Activated CD8-positive, alpha-beta memory T cell treated with anti-CD3 and anti-CD28 coated beads for 1 hour (primary cell): ENCODE results near the gene FBXL13.
"Not testable (repeated sequence)": the region's sequence is repeated elsewhere in the genome, so short reads cannot be mapped to it uniquely, and the experiment has no call there.

Source experiments
- DNase-seq, 2 donors: peaks; one replicate each; pipeline ENCODE4 v3.0.0-alpha.2; 2020; ENCODE audit warnings: low read depth in 1 of 2; ENCODE audit errors: extremely low read depth in 1 of 2

The FBXL13 gene

DNA sequence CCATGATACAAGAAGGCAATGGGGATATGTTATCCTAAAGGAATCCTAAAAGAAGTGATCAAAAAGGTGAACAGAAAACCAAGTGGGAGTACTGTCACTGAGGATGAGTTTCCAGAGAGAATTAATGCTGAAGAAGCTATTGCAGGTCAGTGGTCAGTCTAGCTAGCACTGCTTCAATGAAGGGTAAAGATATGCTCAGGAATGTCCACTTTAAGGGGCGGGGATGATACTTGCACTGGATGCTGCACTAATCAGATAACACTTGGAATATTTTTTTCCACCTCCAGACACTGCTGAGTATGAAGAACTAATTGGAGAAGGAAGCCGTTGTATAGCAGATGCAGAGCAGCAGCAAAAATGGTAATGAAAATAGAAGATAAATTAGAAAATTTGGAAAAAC is 86.5 kb downstream of the FBXL13 start:
- no peak for DNase-seq

DNA sequence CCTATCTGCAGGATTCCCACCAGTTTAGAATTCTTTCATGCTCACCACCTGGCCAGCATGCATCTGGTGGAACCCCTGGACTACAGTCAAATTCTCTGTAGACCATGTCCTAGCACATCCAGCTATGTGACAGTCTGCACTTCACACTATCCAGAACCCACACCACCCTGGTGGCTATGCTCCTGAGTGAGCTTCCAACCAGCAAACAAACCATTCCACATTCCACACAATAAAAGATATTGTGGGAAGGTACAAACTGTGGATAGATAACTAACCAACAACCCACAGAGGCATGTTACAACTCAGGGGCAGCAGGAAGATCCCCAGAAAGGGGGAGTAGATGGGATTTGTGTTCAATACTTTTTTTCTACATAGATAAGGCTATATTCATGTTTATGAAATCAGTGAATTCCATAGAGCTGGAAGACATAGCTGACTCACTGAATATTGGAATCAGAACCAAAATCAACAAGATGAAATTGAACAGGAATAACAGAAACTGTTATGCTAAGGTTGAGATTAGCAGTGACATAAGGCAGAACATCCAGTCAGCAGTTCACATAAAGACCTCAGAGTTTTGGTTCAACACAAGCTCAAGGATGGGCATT is 89.3 kb downstream of the FBXL13 start:
- DNase-seq, result no peak

DNA sequence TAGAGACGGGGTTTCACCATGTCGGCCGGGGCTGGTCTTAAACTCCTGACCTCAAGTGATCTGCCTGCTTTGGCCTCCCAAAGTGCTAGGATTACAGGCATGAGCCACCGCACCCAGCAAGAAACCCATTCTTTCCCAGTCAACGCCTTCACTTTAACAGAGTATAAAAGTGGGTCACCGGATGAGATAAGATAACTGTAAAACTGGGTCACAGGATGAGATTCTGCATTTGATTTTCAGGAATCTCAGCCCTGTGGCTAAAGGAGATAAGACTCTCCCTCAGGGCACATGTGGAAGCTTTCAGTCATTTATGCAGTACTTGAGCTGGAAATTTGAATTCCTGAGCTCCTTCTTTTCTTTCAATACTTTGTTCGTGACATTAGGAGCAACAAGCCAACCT is 91.0 kb downstream of the FBXL13 start:
- no peak for DNase-seq

DNA sequence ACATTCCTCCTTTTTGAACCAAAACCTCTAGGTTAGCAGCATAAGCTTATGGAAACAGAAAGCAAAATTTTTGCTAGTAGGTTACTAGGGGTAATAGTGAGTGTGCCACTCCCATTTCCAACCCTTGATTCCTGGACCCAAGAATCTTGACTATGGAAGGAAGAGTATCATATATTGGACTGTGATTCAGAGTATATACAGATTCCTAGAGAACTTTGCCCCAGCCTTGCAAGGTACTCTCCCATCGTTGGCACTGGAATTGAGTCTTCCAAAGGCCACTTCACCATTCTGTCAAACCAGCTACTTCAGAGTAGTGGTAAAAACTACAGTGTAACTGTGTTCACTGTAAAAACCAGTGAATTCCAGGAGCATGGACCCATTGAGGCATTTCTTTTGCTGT is 92.4 kb downstream of the FBXL13 start:
- DNase-seq, result no peak

DNA sequence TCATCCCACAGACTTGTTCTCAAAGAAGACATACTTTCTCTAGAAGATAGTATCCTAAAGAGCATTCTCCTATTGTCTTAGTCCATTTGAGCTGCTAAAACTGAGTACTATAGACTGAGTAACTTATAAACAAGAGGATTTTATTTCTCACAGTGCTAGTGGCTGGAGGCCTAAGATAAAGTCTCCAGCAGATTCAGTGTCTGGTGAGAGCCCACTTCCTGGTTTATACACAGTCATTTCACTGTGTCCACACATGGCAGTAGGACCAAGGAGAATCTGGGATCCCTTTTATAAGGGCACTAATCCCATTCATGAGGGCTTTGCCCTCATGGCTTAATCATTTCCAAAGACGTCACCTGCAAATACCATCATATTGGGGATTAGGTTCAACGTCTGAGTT is 93.1 kb downstream of the FBXL13 start:
- no peak for DNase-seq

DNA sequence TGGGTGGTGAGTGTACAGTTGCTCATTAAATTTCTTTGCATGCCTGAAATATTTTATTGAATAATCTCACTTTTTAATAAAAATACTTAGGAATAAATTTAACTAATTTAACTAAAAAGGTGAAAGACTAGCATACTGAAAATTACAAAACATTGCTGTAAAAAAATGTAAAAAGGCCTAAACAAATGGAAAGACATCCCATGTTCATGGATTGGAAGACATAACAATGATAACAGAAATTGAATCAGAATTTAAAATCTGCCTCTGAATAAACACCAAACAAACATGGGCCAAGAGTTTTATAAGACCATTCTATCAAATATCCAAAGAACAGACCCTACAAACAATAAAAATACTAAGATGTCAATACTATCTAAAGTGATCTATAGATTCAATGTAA is 94.9 kb downstream of the FBXL13 start:
- DNase-seq, result no peak

DNA sequence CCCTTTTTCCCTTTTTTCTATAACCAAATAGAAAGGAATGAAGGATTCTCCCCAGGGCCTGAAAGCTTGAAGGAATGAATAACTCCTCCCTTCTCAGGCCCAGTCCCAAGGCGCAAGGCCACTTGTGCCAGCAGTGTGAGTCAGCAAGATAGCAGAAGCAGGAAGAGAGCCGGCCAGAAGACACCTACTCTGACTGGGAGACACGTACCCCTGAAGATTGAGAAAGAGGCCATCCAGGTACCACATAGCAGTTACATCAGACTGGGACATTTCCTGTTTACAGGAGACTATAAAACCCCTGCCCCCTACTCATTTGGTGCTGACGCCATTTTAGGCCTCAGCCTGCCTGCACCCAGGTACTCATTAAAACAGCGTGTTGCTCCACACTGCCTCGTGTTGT is 96.3 kb downstream of the FBXL13 start:
- DNase-seq, result no peak

DNA sequence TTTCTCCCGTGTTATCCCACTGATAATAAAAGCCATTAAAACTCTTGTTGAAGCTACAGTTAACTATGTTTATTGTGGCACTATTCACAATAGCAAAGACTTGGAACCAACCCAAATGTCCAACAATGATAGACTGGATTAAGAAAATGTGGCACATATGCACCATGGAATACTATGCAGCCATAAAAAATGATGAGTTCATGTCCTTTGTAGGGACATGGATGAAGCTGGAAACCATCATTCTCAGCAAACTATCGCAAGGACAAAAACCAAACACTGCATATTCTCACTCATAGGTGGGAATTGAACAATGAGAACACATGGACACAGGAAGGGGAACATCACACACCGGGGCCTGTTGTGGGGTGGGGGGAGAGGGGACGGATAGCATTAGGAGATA is 97.0 kb downstream of the FBXL13 start:
- DNase-seq, result not testable (repeated sequence)

DNA sequence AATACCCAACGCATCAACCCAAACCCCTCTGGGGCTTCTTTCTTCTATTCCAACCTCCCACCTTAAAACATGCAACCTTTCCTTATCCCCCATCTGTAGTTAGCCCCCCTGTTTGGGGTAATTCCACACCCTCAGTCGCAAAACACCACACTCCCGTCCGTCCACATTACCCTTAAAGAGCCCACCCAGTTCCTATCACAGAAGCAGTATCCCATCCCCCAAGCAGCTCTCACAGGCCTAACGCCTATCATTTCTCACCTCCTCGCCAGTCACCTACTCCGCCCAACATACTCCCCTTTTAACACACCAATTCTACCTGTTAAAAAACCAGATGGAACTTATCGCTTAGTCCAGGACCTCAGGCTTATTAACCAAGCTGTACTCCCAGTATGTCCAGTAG is 98.1 kb downstream of the FBXL13 start:
- no peak for DNase-seq

DNA sequence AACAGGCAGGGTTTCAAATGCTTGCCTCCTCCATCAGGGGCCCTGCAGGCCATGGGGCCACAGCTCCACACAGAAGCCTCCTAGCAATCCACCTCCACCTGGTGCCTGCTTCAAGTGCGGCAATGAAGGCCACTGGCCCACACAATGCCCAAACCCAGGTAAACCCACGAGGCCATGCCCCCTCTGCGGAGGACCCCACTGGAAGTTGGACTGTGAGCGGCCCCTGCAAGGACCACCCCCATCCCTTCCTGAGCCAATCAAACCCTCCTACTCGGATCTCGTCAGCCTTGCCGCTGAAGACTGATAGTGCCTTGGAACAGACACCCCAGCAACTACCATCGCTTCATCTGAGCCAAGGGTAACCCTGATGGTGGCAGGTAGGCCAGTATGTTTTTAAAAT is 98.7 kb downstream of the FBXL13 start:
- DNase-seq, result no peak

DNA sequence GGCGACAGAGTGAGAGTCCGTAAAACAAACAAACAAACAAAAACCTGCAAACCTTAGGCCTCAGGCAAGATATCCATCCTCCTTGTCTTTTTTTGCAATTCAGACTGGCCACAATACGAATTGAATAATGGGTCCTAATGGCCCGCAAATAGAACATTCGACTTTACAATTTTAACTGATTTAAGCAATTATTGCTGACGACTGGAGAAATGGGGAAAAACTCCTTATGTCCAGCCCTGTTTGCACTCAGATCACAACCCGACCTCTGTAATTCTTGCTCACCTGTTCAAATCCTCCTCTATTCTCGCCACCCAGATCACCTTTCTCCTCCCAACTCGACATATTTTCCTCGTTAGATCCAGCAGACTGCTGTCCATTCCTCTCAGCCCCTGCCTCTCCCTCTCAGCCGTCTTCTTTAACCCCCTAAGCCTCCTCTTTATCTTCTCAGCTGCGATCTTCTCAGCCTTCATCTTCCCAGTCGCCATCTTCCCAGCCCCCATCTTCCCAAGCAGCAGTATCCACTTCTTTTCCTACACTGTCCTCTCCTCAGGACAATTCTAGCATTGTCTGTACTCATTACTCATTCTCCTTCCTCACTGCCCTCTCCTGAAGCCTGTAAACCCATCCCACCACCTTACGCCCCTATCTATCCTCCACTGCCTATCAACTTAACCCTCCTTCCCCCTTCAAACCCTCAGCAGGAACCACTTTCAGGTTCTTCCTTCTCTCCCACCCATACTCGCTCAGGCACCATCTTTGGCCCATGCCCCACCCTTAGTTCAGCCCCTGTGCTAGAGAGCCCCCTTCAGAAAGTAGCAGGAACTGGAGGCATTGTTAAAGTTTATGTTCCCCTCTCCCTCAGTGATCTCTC is 100.0 kb downstream of the FBXL13 start:
- DNase-seq, result no peak

DNA sequence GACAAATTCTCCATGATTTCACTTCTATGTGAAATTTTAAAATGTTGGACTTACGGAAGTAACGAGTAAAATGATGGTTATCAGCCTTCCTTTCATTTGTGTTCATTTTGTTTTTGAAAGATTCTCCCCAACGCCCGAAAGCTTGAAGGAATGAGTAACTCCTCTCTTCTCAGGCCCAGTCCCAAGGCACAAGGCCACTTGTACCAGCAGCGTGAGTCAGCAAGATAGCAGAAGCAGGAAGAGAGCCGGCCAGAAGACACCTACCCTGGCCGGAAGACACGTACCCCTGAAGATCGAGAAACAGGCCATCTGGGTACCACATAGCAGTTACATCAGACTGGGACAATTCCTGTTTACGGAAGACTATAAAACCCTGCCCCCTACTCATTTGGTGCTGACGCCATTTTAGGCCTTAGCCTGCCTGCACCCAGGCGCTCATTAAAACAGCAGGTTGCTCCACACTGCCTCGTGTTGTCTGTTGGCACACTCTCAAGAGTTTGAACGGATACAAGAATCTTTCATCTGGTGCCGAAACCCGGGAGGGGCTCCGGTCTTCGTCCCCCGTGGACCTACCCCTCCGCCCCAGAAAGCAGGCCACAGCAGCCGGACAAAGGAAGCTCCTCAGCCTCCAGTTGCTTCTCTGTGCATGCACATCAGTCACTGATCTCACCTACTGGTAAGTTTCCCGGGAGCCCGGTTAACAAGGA is 101.3 kb downstream of the FBXL13 start:
- no peak for DNase-seq

DNA sequence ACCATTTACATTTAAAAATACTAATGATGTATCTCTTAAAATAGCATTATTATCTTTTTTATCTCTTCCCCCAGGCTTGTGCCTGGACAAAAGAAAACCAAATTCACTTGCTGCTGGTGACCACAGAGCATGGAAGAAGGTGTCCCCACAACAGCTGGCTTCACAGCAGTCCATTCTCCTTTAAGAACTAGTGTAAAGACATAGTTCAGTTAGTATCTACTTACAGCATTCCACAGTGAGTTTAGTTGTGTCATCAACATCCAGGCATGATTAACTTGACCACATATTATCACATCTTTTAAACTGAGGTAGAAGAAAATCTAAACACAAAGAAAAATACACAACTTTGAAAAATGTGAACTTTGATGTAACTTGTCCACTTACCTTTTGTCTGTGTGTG is 106.8 kb downstream of the FBXL13 start:
- no peak for DNase-seq

DNA sequence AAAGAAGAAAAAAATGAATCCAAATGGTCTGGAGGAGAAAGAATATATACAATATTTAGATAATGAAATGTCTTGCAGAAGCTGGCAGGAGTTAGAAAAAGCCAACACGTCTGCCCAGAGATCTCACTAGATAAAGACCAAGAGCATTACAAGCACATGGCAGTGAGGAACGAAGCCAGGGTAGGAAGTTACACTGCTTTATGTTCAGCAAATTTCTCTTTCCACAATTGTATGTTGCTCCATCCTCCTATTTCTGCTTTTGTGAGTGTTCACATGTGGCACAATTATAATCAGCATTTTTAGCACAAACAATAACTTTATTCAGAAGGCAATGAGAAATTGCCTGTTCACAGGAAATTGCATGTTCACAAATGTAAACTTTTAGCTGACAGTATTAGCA is 108.1 kb downstream of the FBXL13 start:
- DNase-seq, result no peak

DNA sequence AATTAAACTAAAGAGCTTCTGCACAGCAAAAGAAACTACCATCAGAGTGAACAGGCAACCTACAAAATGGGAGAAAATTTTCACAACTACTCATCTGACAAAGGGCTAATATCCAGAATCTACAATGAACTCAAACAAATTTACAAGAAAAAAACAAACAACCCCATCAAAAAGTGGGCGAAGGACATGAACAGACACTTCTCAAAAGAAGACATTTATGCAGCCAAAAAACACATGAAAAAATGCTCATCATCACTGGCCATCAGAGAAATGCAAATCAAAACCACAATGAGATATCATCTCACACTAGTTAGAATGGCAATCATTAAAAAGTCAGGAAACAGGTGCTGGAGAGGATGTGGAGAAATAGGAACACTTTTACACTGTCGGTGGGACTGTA is 112.6 kb downstream of the FBXL13 start:
- not testable (repeated sequence) for DNase-seq

DNA sequence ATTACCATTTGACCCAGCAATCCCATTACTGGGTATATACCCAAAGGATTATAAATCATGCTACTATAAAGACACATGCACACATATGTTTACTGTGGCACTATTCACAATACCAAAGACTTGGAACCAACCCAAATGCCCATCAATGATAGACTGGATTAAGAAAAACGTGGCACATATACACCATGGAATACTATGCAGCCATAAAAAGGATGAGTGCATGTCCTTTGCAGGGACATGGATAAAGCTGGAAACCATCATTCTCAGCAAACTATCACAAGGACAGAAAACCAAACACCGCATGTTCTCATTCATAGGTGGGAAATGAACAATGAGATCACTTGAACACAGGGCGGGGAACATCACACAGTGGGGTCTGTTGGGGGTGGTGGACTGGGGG is 116.6 kb downstream of the FBXL13 start:
- not testable (repeated sequence) for DNase-seq

DNA sequence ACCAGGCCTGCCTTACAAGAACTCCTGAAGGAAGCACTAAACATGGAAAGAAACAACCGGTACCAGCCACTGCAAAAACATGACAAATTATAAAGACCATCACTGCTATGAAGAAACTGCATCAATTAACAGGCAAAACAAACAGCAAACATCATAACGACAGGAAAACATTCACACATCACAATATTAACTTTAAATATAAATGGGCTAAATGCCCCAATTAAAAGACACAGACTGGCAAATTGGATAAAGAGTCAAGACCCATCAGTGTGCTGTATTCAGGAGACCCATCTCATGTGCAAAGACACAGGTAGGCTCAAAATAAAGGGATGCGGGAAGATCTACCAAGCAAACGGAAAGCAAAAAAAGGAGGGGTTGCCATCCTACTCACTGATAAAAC is 120.2 kb downstream of the FBXL13 start:
- DNase-seq, result not testable (repeated sequence)

DNA sequence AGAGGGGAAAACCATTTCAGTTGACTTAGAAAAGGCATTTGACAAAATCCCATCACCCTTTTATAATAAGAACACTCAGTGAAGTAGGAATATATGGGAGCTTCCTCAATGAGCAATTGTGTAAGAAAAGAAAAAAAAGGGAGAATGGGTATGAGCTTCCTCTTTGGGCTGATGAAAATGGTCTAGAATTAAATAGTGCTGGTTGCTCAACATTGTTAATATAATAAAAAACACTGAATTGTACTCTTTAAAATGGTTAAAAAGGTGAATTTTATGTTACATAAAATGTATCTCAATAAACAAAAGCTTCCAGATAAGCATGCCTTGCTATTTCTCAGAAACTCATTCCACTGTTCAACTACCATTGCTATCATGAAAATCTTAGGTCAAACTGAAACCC is 121.2 kb downstream of the FBXL13 start:
- DNase-seq, result no peak

DNA sequence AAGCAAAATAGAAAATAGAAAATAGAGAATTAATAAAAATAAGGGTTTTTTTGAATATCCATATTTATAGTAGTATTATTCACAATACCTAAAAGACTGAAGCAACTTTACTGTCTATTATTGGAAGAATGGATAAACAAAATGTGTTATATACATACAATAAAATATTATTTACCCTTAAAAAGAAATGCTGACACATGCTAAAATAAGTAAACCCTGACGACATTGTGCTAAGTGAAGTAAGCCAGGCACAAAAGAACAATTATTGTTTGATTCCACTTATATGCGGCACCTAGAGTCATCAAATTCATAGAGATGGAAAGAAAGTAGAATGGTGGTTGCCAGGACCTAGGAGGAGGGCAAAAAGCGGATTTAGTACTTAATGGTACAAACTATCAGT is 122.8 kb downstream of the FBXL13 start:
- DNase-seq, result no peak

DNA sequence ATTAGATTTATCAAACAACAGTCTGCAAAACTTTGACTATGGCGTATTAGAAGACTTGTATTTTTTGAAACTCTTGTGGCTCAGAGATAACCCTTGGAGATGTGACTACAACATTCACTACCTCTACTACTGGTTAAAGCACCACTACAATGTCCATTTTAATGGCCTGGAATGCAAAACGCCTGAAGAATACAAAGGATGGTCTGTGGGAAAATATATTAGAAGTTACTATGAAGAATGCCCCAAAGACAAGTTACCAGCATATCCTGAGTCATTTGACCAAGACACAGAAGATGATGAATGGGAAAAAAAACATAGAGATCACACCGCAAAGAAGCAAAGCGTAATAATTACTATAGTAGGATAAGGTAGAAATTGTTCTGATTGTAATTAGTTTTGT is 130.4 kb downstream of the FBXL13 start:
- DNase-seq, result no peak

DNA sequence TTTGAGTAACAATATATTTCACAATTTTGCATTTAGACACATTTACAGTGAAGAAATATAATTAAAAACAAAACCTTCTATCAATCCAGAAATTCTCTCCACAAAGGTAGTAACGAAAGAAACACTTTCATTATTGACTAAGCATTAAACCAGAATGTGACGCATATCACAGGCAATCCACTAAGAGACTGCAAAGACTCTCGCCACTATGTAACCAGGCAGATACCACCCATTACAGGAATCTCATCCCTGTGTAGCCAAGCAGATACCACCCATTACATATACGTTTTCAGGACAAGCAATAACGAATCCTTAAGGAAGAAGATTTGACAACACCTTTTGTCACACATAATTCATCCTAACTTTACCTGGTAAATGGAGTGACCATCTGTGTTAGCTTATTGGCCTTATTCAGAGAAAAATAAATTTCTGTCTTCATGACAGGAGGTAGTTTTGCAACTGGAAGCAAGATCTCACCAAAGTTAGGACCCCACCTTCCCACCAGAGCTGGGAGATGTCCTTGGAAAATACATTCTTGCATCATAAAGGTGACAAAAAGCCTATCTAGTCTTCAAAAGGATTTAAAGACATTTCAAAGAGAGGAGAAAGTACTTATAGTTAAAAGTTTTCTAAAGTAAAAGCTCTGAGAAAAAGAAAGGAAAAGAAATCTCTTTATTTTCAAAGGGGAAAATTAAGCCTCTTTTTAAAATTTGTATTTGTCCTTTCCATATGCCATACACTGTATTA is 131.0 kb downstream of the FBXL13 start:
- DNase-seq, result no peak
